Measurements from ENCODE around the gene HEY2. TPM values are rescaled to one million over a fixed set of nuclear protein-coding genes. Genes with fewer than 3 reads are reported as not detected.

HEY2 gene
- polyA plus RNA-seq, 1 donor (not counting 4 experiments of a cell fraction or from before 2014, with no cell fraction given) = not detected

- dilution Hi-C loops (cut with MboI; ENCODE audit: extremely low pct_ligation_motif_present, low sequenced_read_pairs) = no loop called here
- Histone ChIP-seq H2AFZ (ENCODE audit: control insufficient read depth, low read length) (no peak overlapping the region), H3K4me2 (ENCODE audit: control insufficient read depth, extremely low read depth, insufficient read depth, low read depth, low read length) (no peak overlapping the region), H4K20me1 (ENCODE audit: control insufficient read depth, extremely low read depth, insufficient read depth, low read length) (no peaks in the 10 kb centered on the region), H3K4me3 (ENCODE audit: control insufficient read depth in 2 of 3, extremely low read depth in 1 of 3, insufficient read depth in 2 of 3, low read depth in 1 of 3, low read length in 3 of 3) (no peak overlapping the region), H3K4me1 (ENCODE audit: control insufficient read depth, extremely low read depth, insufficient read depth, low read length) (peaks cover under 1% of the 10 kb centered on the region), H3K9me1 (ENCODE audit: control insufficient read depth, extremely low read depth, insufficient read depth, low read length) (no peaks in the 10 kb centered on the region), H3K79me2 (ENCODE audit: control insufficient read depth, insufficient read depth, low read length) (no peaks in the 10 kb centered on the region), H3K27ac (ENCODE audit: control insufficient read depth, insufficient read depth, low read length) (no peak overlapping the region), H3K36me3 (ENCODE audit: control insufficient read depth in 2 of 2, extremely low read depth in 1 of 2, insufficient read depth in 2 of 2, low read length in 2 of 2) (no peaks in the 10 kb centered on the region), H3K27me3 (ENCODE audit: control insufficient read depth, extremely low read depth, insufficient read depth, low read length) (no peaks in the 10 kb centered on the region), H3K9me3 (ENCODE audit: control insufficient read depth, low read depth, low read length) (no peaks in the 10 kb centered on the region), H3K9ac (ENCODE audit: control insufficient read depth, extremely low read depth, insufficient read depth, low read length) (no peak overlapping the region)
- TF ChIP-seq CTCF (optimal IDR thresholded peaks at IDR 0.05 in 1 of 3, IDR thresholded peaks at IDR 0.05 in 1 of 3, conservative IDR thresholded peaks at IDR 0.05 in 1 of 3; ENCODE audit: extremely low read depth in 1 of 3, insufficient read depth in 2 of 3, low read length in 3 of 3) (no peak), EZH2 (IDR thresholded peaks at IDR 0.05; ENCODE audit: low read length) (no peak)
- no peak for DNase-seq (ENCODE audit: low read depth, low spot score)
- no peak for FAIRE-seq
These were observed 57.4 kb downstream of the HEY2 start for GRCh38 chr6:125806813-125807212.

GRCh38 chr6:125807293-125807692 is 57.9 kb downstream of the HEY2 start:
- no peaks in the 10 kb centered on the region for H3K79me2 ChIP-seq (ENCODE audit: control insufficient read depth, insufficient read depth, low read length)
- H3K9me3 ChIP-seq (ENCODE audit: control insufficient read depth, low read depth, low read length) = no peaks in the 10 kb centered on the region
- H3K4me3 ChIP-seq (ENCODE audit: control insufficient read depth in 2 of 3, extremely low read depth in 1 of 3, insufficient read depth in 2 of 3, low read depth in 1 of 3, low read length in 3 of 3) = no peak overlapping the region
- no peak for TF ChIP-seq EZH2 (IDR thresholded peaks at IDR 0.05; ENCODE audit: low read length)
- no peak for TF ChIP-seq CTCF (optimal IDR thresholded peaks at IDR 0.05 in 1 of 3, IDR thresholded peaks at IDR 0.05 in 1 of 3, conservative IDR thresholded peaks at IDR 0.05 in 1 of 3; ENCODE audit: extremely low read depth in 1 of 3, insufficient read depth in 2 of 3, low read length in 3 of 3)
- FAIRE-seq = no peak
- dilution Hi-C loops (cut with MboI; ENCODE audit: extremely low pct_ligation_motif_present, low sequenced_read_pairs) = no loop called here
- H3K27me3 ChIP-seq (ENCODE audit: control insufficient read depth, extremely low read depth, insufficient read depth, low read length) = no peaks in the 10 kb centered on the region
- no peaks in the 10 kb centered on the region for H4K20me1 ChIP-seq (ENCODE audit: control insufficient read depth, extremely low read depth, insufficient read depth, low read length)
- no peak overlapping the region for H2AFZ ChIP-seq (ENCODE audit: control insufficient read depth, low read length)
- no peak overlapping the region for H3K27ac ChIP-seq (ENCODE audit: control insufficient read depth, insufficient read depth, low read length)
- no peak overlapping the region for H3K9ac ChIP-seq (ENCODE audit: control insufficient read depth, extremely low read depth, insufficient read depth, low read length)
- peaks cover 5% of the 10 kb centered on the region for H3K4me1 ChIP-seq (ENCODE audit: control insufficient read depth, extremely low read depth, insufficient read depth, low read length)
- H3K4me2 ChIP-seq (ENCODE audit: control insufficient read depth, extremely low read depth, insufficient read depth, low read depth, low read length) = no peak overlapping the region
- no peaks in the 10 kb centered on the region for H3K9me1 ChIP-seq (ENCODE audit: control insufficient read depth, extremely low read depth, insufficient read depth, low read length)
- DNase-seq (ENCODE audit: low read depth, low spot score) = no peak
- H3K36me3 ChIP-seq (ENCODE audit: control insufficient read depth in 2 of 2, extremely low read depth in 1 of 2, insufficient read depth in 2 of 2, low read length in 2 of 2) = no peaks in the 10 kb centered on the region
